H9 (cell line): ENCODE data around the gene HECA. TPM values are rescaled to one million over a fixed set of nuclear protein-coding genes. Genes with fewer than 3 reads are reported as not detected.

ENCODE experiments used
- DNase-seq: peaks from one replicate; pipeline ENCODE4 v3.0.0-alpha.2; 2017
- H2AFZ ChIP-seq: one replicate; pipeline ENCODE4 v1.6.1; 2013; ENCODE audit warnings: mild to moderate bottlenecking, low read length, control low read depth, moderate library complexity
- H2AK5ac ChIP-seq: 2 replicates; pipeline ENCODE4 v1.6.1; 2013; ENCODE audit warnings: low read length, control low read depth, mixed read lengths; ENCODE audit not compliant: insufficient read length
- H2BK120ac ChIP-seq: one replicate; pipeline ENCODE4 v1.6.1; 2013; ENCODE audit warnings: low read depth, mild to moderate bottlenecking, low read length, control low read depth, inconsistent platforms; ENCODE audit not compliant: poor library complexity, severe bottlenecking
- H2BK12ac ChIP-seq: 2 replicates; pipeline ENCODE4 v1.6.1; 2013; ENCODE audit warnings: low read length, control low read depth, mixed read lengths, low read depth; ENCODE audit not compliant: insufficient read length
- H2BK15ac ChIP-seq: 2 replicates; pipeline ENCODE4 v1.6.1; 2013; ENCODE audit warnings: low read depth, low read length, control low read depth
- H2BK20ac ChIP-seq: one replicate; pipeline ENCODE4 v1.6.1; 2013; ENCODE audit warnings: low read depth, mild to moderate bottlenecking, low read length, control low read depth, inconsistent platforms; ENCODE audit not compliant: poor library complexity, severe bottlenecking
- H2BK5ac ChIP-seq: 2 replicates; pipeline ENCODE4 v1.6.1; 2013; ENCODE audit warnings: low read length, control low read depth, mixed read lengths; ENCODE audit not compliant: insufficient read length
- H3K14ac ChIP-seq: 2 replicates; pipeline ENCODE4 v1.6.1; 2013; ENCODE audit warnings: low read length, control low read depth; ENCODE audit not compliant: insufficient read depth
- H3K18ac ChIP-seq: 2 replicates; pipeline ENCODE4 v1.6.1; 2013; ENCODE audit warnings: low read depth, mild to moderate bottlenecking, mixed read lengths, low read length, control low read depth; ENCODE audit not compliant: insufficient read length
- H3K23ac ChIP-seq: 2 replicates; pipeline ENCODE4 v1.6.1; 2013; ENCODE audit warnings: low read length, control low read depth, mixed read lengths, low read depth; ENCODE audit not compliant: insufficient read length
- H3K23me2 ChIP-seq: 2 replicates; pipeline ENCODE4 v1.6.1; 2013; ENCODE audit warnings: low read depth, mild to moderate bottlenecking, mixed read lengths, low read length, control low read depth; ENCODE audit not compliant: insufficient read length, poor library complexity, severe bottlenecking
- H3K27ac ChIP-seq: 2 replicates; pipeline ENCODE4 v1.5.1; 2013; ENCODE audit warnings: low read length, control low read depth, mixed read lengths, low read depth; ENCODE audit not compliant: insufficient read length
- H3K27me3 ChIP-seq: 2 replicates; pipeline ENCODE4 v1.6.1; 2013; ENCODE audit warnings: low read length, control low read depth, inconsistent platforms; ENCODE audit not compliant: insufficient read depth
- H3K4ac ChIP-seq: 2 replicates; pipeline ENCODE4 v1.6.1; 2013; ENCODE audit warnings: low read depth, mild to moderate bottlenecking, control low read depth, inconsistent platforms, low read length, moderate library complexity
- H3K4me1 ChIP-seq: 2 replicates; pipeline ENCODE4 v1.6.1; 2013; ENCODE audit warnings: low read length, control low read depth, inconsistent platforms; ENCODE audit not compliant: insufficient read depth
- H3K4me2 ChIP-seq: 2 replicates; pipeline ENCODE4 v1.6.1; 2013; ENCODE audit warnings: low read length, control low read depth, mixed read lengths; ENCODE audit not compliant: insufficient read length, insufficient read depth
- H3K56ac ChIP-seq: 2 replicates; pipeline ENCODE4 v1.6.1; 2013; ENCODE audit warnings: low read depth, mild to moderate bottlenecking, mixed read lengths, low read length, control low read depth; ENCODE audit not compliant: insufficient read length
- H3K79me1 ChIP-seq: 2 replicates; pipeline ENCODE4 v1.6.1; 2013; ENCODE audit warnings: low read depth, mild to moderate bottlenecking, moderate library complexity, low read length, control low read depth, inconsistent platforms; ENCODE audit not compliant: insufficient read depth, poor library complexity, severe bottlenecking
- H3K79me2 ChIP-seq: 2 replicates; pipeline ENCODE4 v1.6.1; 2013; ENCODE audit warnings: low read length, control low read depth, inconsistent platforms; ENCODE audit not compliant: insufficient read depth
- H3K9ac ChIP-seq: 2 replicates; pipeline ENCODE4 v1.6.1; 2013; ENCODE audit warnings: low read length, control low read depth, mixed read lengths; ENCODE audit not compliant: insufficient read length; ENCODE audit errors: extremely low read depth
- H3K9me3 ChIP-seq: one replicate; pipeline ENCODE4 v1.6.1; 2013; ENCODE audit warnings: low read depth, low read length, inconsistent platforms; ENCODE audit not compliant: control insufficient read depth
- H3T11ph ChIP-seq: one replicate; pipeline ENCODE4 v1.6.1; 2013; ENCODE audit warnings: mild to moderate bottlenecking, low read length, control low read depth, inconsistent platforms
- H4K20me1 ChIP-seq: one replicate; pipeline ENCODE4 v1.6.1; 2013; ENCODE audit not compliant: control insufficient read depth, insufficient read length, insufficient read depth
- H4K5ac ChIP-seq: 2 replicates; pipeline ENCODE4 v1.6.1; 2013; ENCODE audit warnings: low read depth, mild to moderate bottlenecking, mixed read lengths, low read length, control low read depth; ENCODE audit not compliant: insufficient read length
- H4K8ac ChIP-seq: replicated peaks from 2 replicates; pipeline ENCODE4 v1.6.1; 2013; ENCODE audit warnings: low read length, control low read depth, mixed read lengths, low read depth; ENCODE audit not compliant: insufficient read length
- H4K91ac ChIP-seq: 2 replicates; pipeline ENCODE4 v1.6.1; 2013; ENCODE audit warnings: low read depth, mild to moderate bottlenecking, moderate library complexity, mixed read lengths, low read length, control low read depth; ENCODE audit not compliant: insufficient read length
- H3K27ac Mint-ChIP-seq, 3 experiments: 2 replicates in 2 of 3; 3 replicates in 1 of 3; pipeline ENCODE4 v1.8.0; 2020 to 2021; ENCODE audit warnings: mixed read lengths in 3 of 3, mild to moderate bottlenecking in 1 of 3, moderate library complexity in 1 of 3
- H3K27me3 Mint-ChIP-seq: 2 replicates; pipeline ENCODE4 v1.8.0; 2021; ENCODE audit warnings: low read depth, mild to moderate bottlenecking, moderate library complexity, mixed read lengths
- H3K36me3 Mint-ChIP-seq, 3 experiments: 2 replicates in 2 of 3; 3 replicates in 1 of 3; pipeline ENCODE4 v1.8.0; 2020 to 2021; ENCODE audit warnings: low read depth in 3 of 3, mixed read lengths in 3 of 3; ENCODE audit not compliant: insufficient read depth in 1 of 3
- H3K4me1 Mint-ChIP-seq, 2 experiments: 2 replicates each; pipeline ENCODE4 v1.8.0; 2020; ENCODE audit warnings: mixed read lengths in 2 of 2
- H3K4me3 Mint-ChIP-seq, 2 experiments: 2 replicates in 1 of 2; 3 replicates in 1 of 2; pipeline ENCODE4 v1.8.0; 2020 to 2021; ENCODE audit warnings: mild to moderate bottlenecking in 2 of 2, mixed read lengths in 2 of 2, moderate library complexity in 1 of 2
- H3K9me3 Mint-ChIP-seq, 2 experiments: 2 replicates in 1 of 2; 3 replicates in 1 of 2; pipeline ENCODE4 v1.8.0; 2020; ENCODE audit warnings: mild to moderate bottlenecking in 2 of 2, mixed read lengths in 2 of 2, moderate library complexity in 1 of 2
- WGBS: extraction: QIAGEN DNeasy Blood & Tissue Kit; methylation state at CpG from one replicate; pipeline ENCODE4 v1.1.7; 2013; ENCODE audit warnings: missing lambda C conversion rate, low lambda C conversion rate, mixed read lengths; ENCODE audit not compliant: insufficient read length; ENCODE audit errors: extremely low coverage; 5-methylcytosine and 5-hydroxymethylcytosine counted together
- total RNA-seq: library from RNA; stranded (reverse); gene quantifications from 2 replicates; pipeline ENCODE4 v1.2.1, GENCODE V29; 2021
- TF ChIP-seq, protein P1 (sequence below): fragments of 200-600 bp; sonication (generic); conservative IDR thresholded peaks from 3 replicates; pipeline ENCODE4 v1.8.0; 2021; ENCODE audit warnings: antibody characterized with exemption, mild to moderate bottlenecking

HECA gene
- total RNA-seq, 1 experiment from 2014 or later = 4.8 TPM

DNA sequence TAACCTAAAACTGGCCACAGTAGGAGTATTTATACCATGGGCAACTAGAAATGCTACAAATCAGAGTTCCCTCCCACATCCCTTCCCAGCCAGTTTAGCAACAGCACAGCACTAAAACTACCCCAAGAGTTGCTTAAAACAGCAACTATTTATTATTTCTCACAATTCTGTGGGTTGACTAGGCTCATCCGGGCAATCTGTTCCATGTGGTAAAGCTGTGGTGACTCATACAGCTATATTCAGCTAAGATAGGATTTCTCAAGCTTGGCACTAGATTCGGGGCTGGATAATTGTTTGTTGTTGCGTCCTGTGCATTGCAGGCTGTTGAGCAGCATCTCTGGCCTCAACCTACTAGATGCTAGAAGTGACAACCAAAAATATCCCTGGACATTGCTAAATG lies 8.6 kb upstream of the HECA start:
- no peaks in the 10 kb centered on the region for H3K4me1 ChIP-seq
- no peaks in the 10 kb centered on the region for H3K79me1 ChIP-seq
- H2BK5ac ChIP-seq = no peak overlapping the region
- H4K20me1 ChIP-seq = no peaks in the 10 kb centered on the region
- no peak overlapping the region for H3K4ac ChIP-seq
- peaks cover under 1 to 1% of the 10 kb centered on the region in 2 experiments; a peak in 1 of 5 replicates for H3K9me3 Mint-ChIP-seq
- H3K4me2 ChIP-seq = no peak overlapping the region
- H4K8ac ChIP-seq = no peak overlapping the region
- H3K14ac ChIP-seq = no peak overlapping the region
- no peak overlapping the region for H3K9ac ChIP-seq
- H3K4me1 Mint-ChIP-seq = no peaks in the 10 kb centered on the region
- H3K18ac ChIP-seq = no peak overlapping the region
- H3K79me2 ChIP-seq = no peaks in the 10 kb centered on the region
- no peaks in the 10 kb centered on the region; the same call in 1 of the 2 replicates for H3K27me3 Mint-ChIP-seq
- no peak overlapping the region for H2AFZ ChIP-seq
- H2BK15ac ChIP-seq = no peak overlapping the region
- H2BK120ac ChIP-seq = no peak overlapping the region
- no peak for DNase-seq
- peaks cover 0 to under 1% (median 0%) of the 10 kb centered on the region in 3 experiments; a peak in 1 of 7 replicates for H3K36me3 Mint-ChIP-seq
- H3K27me3 ChIP-seq = no peaks in the 10 kb centered on the region
- no peak overlapping the region for H2AK5ac ChIP-seq
- no peak overlapping the region for H2BK12ac ChIP-seq
- no peaks in the 10 kb centered on the region for H3K9me3 ChIP-seq
- H4K5ac ChIP-seq = no peak overlapping the region
- H3K23ac ChIP-seq = no peak overlapping the region
- no peak overlapping the region for H3K27ac ChIP-seq
- no peak overlapping the region for H3K4me3 Mint-ChIP-seq
- H2BK20ac ChIP-seq = no peak overlapping the region
- TF ChIP-seq, protein P1, sequence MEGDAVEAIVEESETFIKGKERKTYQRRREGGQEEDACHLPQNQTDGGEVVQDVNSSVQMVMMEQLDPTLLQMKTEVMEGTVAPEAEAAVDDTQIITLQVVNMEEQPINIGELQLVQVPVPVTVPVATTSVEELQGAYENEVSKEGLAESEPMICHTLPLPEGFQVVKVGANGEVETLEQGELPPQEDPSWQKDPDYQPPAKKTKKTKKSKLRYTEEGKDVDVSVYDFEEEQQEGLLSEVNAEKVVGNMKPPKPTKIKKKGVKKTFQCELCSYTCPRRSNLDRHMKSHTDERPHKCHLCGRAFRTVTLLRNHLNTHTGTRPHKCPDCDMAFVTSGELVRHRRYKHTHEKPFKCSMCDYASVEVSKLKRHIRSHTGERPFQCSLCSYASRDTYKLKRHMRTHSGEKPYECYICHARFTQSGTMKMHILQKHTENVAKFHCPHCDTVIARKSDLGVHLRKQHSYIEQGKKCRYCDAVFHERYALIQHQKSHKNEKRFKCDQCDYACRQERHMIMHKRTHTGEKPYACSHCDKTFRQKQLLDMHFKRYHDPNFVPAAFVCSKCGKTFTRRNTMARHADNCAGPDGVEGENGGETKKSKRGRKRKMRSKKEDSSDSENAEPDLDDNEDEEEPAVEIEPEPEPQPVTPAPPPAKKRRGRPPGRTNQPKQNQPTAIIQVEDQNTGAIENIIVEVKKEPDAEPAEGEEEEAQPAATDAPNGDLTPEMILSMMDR = no peak
- no peak overlapping the region for H3K27ac Mint-ChIP-seq
- no peak overlapping the region for H3K56ac ChIP-seq
- H4K91ac ChIP-seq = no peak overlapping the region
- H3K23me2 ChIP-seq = no peaks in the 10 kb centered on the region
- no peak overlapping the region for H3T11ph ChIP-seq
- no CpG with 5 or more reads among the region's 3 CpGs for WGBS
